ENCODE measurements around the gene PCSK4. TPM values are rescaled to one million over a fixed set of nuclear protein-coding genes. Genes with fewer than 3 reads are reported as not detected.

Gene PCSK4
- total RNA-seq, 5 donors from 2014 or later (not counting 1 experiment from before 2014, with no cell fraction given) = 5.2 to 9.8 (median 5.6) TPM

- peak overlapping the region in 2 of 3 donors; percentile 7 to 39 for H3K4me3 Mint-ChIP-seq
- no peak overlapping the region for H3K4me3 ChIP-seq (ENCODE audit: control insufficient read depth in 1 of 2, extremely low read depth in 1 of 2, low read length in 1 of 2)
- H3K4me1 Mint-ChIP-seq = peaks cover 15 to 39% (median 22%) of the 10 kb centered on the region in 3 donors
- H3K4me1 ChIP-seq (ENCODE audit: control insufficient read depth in 1 of 2, extremely low read depth in 1 of 2, insufficient read depth in 2 of 2, low read length in 2 of 2) = peaks cover 6 to 53% of the 10 kb centered on the region in 2 experiments
- peak overlapping the region in 1 of 2 donors; percentile 79 for H3K27ac Mint-ChIP-seq
- 54% methylated on average over 22 of the region's 22 CpGs for WGBS (ENCODE audit: insufficient coverage)
- H3K27me3 ChIP-seq (replicated peaks in 1 of 2; ENCODE audit: control insufficient read depth in 2 of 2, extremely low read depth in 1 of 2, insufficient read depth in 2 of 2, low read length in 1 of 2) = peaks cover 10 to 93% of the 10 kb centered on the region in 2 experiments
- no peaks in the 10 kb centered on the region for H3K36me3 Mint-ChIP-seq
- DNase-seq = no peak
- no peaks in the 10 kb centered on the region for H3K36me3 ChIP-seq (ENCODE audit: control insufficient read depth in 2 of 2, extremely low read depth in 1 of 2, insufficient read depth in 1 of 2, low read length in 1 of 2)
- ChIA-PET POLR2A (interaction anchor here in 1 of 2 donors (0.6 kb wide), 1 partner anchor 339 kb away, joined by 5 read pairs; no protein-coding TSS in a partner anchor), CTCF (interaction anchor here in 1 of 2 donors (0.6 kb wide), 2 partner anchors 49 to 823 kb away, joined by 3 to 5 read pairs; no protein-coding TSS in a partner anchor)
- H3K27ac ChIP-seq (ENCODE audit: low read length) = no peak overlapping the region
- no peak for ATAC-seq (replicated peaks in 1 of 4)
- peaks cover 43 to 68% of the 10 kb centered on the region in 2 donors for H3K27me3 Mint-ChIP-seq
- H3K9me3 Mint-ChIP-seq = no peaks in the 10 kb centered on the region
- no peaks in the 10 kb centered on the region for H3K9me3 ChIP-seq
Observed at GRCh38 chr19:1450735-1451731, 39.1 kb downstream of the PCSK4 start.

GRCh38 chr19:1449467-1450442 lies 40.4 kb downstream of the PCSK4 start, which contains the start of gene APC2:
TSS of gene APC2 (plus strand) at chr19:1450121. CDS start at chr19:1453002, 2,881 bp downstream.
- Histone ChIP-seq H3K36me3 (ENCODE audit: control insufficient read depth in 2 of 2, extremely low read depth in 1 of 2, insufficient read depth in 1 of 2, low read length in 1 of 2) (no peaks in the 10 kb centered on the region), H3K9me3 (no peaks in the 10 kb centered on the region), H3K4me3 (ENCODE audit: control insufficient read depth in 1 of 2, extremely low read depth in 1 of 2, low read length in 1 of 2) (peak within 1 kb of the TSS in 1 of 2 donors; percentile 44), H3K27me3 (replicated peaks in 1 of 2; ENCODE audit: control insufficient read depth in 2 of 2, extremely low read depth in 1 of 2, insufficient read depth in 2 of 2, low read length in 1 of 2) (peaks cover 10 to 87% of the 10 kb centered on the region in 2 experiments), H3K4me1 (ENCODE audit: control insufficient read depth in 1 of 2, extremely low read depth in 1 of 2, insufficient read depth in 2 of 2, low read length in 2 of 2) (peaks cover 2 to 51% of the 10 kb centered on the region in 2 experiments), H3K27ac (ENCODE audit: low read length) (no peak within 1 kb of the TSS)
- DNase-seq = peak in 7 of 35 experiments; percentile 22 to 56 (median 32)
- peaks cover 37 to 62% of the 10 kb centered on the region in 2 donors for H3K27me3 Mint-ChIP-seq
- ChIA-PET POLR2A (interaction anchor here in 1 of 2 donors (0.5 kb wide), 1 partner anchor 74 kb away, joined by 4 read pairs; the partner anchor contains the start of gene PLK5), CTCF (interaction anchor here in 1 of 2 donors (0.6 kb wide), 1 partner anchor 48 kb away, joined by 3 read pairs; no protein-coding TSS in a partner anchor)
- peaks cover 7 to 36% (median 17%) of the 10 kb centered on the region in 3 donors for H3K4me1 Mint-ChIP-seq
- ATAC-seq (replicated peaks in 1 of 4) = peak in 2 of 4 experiments; percentile 11 to 33
- peak within 1 kb of the TSS in 1 of 2 donors; percentile 79 for H3K27ac Mint-ChIP-seq
- under 1% methylated on average over 56 of the region's 74 CpGs for WGBS (ENCODE audit: insufficient coverage)
- H3K9me3 Mint-ChIP-seq = no peaks in the 10 kb centered on the region
- H3K36me3 Mint-ChIP-seq = no peaks in the 10 kb centered on the region
- peak within 1 kb of the TSS in 2 of 3 donors; percentile 28 to 46 for H3K4me3 Mint-ChIP-seq

GRCh38 chr19:1447944-1448343 lies 42.2 kb downstream of the PCSK4 start:
- CTCF ChIA-PET = no interaction called here
- POLR2A ChIA-PET = interaction anchor here in 1 of 2 donors (0.5 kb wide), 1 partner anchor 14 kb away, joined by 8 read pairs; no protein-coding TSS in a partner anchor
- Histone ChIP-seq H3K27me3 (replicated peaks in 1 of 2; ENCODE audit: control insufficient read depth in 2 of 2, extremely low read depth in 1 of 2, insufficient read depth in 2 of 2, low read length in 1 of 2) (peaks cover 8 to 69% of the 10 kb centered on the region in 2 experiments), H3K4me1 (ENCODE audit: control insufficient read depth in 1 of 2, extremely low read depth in 1 of 2, insufficient read depth in 2 of 2, low read length in 2 of 2) (peaks cover 2 to 54% of the 10 kb centered on the region in 2 experiments), H3K4me3 (ENCODE audit: control insufficient read depth in 1 of 2, extremely low read depth in 1 of 2, low read length in 1 of 2) (no peak overlapping the region), H3K27ac (ENCODE audit: low read length) (no peak overlapping the region), H3K9me3 (no peaks in the 10 kb centered on the region), H3K36me3 (ENCODE audit: control insufficient read depth in 2 of 2, extremely low read depth in 1 of 2, insufficient read depth in 1 of 2, low read length in 1 of 2) (no peaks in the 10 kb centered on the region)
- H3K4me3 Mint-ChIP-seq = peak overlapping the region in 2 of 3 donors; percentile 24 to 50
- H3K27ac Mint-ChIP-seq = peak overlapping the region in 1 of 2 donors; percentile 19
- peaks cover 7 to 36% (median 18%) of the 10 kb centered on the region in 3 donors for H3K4me1 Mint-ChIP-seq
- no peaks in the 10 kb centered on the region for H3K9me3 Mint-ChIP-seq
- H3K36me3 Mint-ChIP-seq = no peaks in the 10 kb centered on the region
- H3K27me3 Mint-ChIP-seq = peaks cover 31 to 50% of the 10 kb centered on the region in 2 donors
- no peak for DNase-seq
- ATAC-seq (replicated peaks in 1 of 4) = no peak
- WGBS (ENCODE audit: insufficient coverage) = 65% methylated on average over 5 of the region's 9 CpGs

- H3K4me3 ChIP-seq (ENCODE audit: control insufficient read depth in 1 of 2, extremely low read depth in 1 of 2, low read length in 1 of 2) = no peak overlapping the region
- peak overlapping the region in 1 of 2 donors; percentile 55 for H3K27ac Mint-ChIP-seq
- H3K4me3 Mint-ChIP-seq = peak overlapping the region; percentile 28 to 50 (median 34)
- peaks cover 8 to 64% of the 10 kb centered on the region in 2 experiments for H3K27me3 ChIP-seq (replicated peaks in 1 of 2; ENCODE audit: control insufficient read depth in 2 of 2, extremely low read depth in 1 of 2, insufficient read depth in 2 of 2, low read length in 1 of 2)
- no peak overlapping the region for H3K27ac ChIP-seq (ENCODE audit: low read length)
- H3K9me3 Mint-ChIP-seq = no peaks in the 10 kb centered on the region
- ATAC-seq (replicated peaks in 1 of 4) (no peak), DNase-seq (no peak)
- 31% methylated on average over 4 of the region's 4 CpGs for WGBS (ENCODE audit: insufficient coverage)
- H3K27me3 Mint-ChIP-seq = peaks cover 29 to 46% of the 10 kb centered on the region in 2 donors
- peaks cover 2 to 50% of the 10 kb centered on the region in 2 experiments for H3K4me1 ChIP-seq (ENCODE audit: control insufficient read depth in 1 of 2, extremely low read depth in 1 of 2, insufficient read depth in 2 of 2, low read length in 2 of 2)
- CTCF ChIA-PET = no interaction called here
- no peaks in the 10 kb centered on the region for H3K36me3 ChIP-seq (ENCODE audit: control insufficient read depth in 2 of 2, extremely low read depth in 1 of 2, insufficient read depth in 1 of 2, low read length in 1 of 2)
- H3K9me3 ChIP-seq = no peaks in the 10 kb centered on the region
- POLR2A ChIA-PET = interaction anchor here in 1 of 2 donors (0.5 kb wide), 1 partner anchor 15 kb away, joined by 8 read pairs; no protein-coding TSS in a partner anchor
- peaks cover 3% of the 10 kb centered on the region for H3K36me3 Mint-ChIP-seq
- peaks cover 7 to 36% (median 18%) of the 10 kb centered on the region in 3 donors for H3K4me1 Mint-ChIP-seq
Observed at GRCh38 chr19:1447504-1447903, 42.6 kb downstream of the PCSK4 start.

- peaks cover 3 to 4% of the 10 kb centered on the region in 2 donors for H3K36me3 ChIP-seq (ENCODE audit: control insufficient read depth in 2 of 2, extremely low read depth in 1 of 2, insufficient read depth in 1 of 2, low read length in 1 of 2)
- Mint-ChIP-seq H3K27me3 (peaks cover 27 to 45% of the 10 kb centered on the region in 2 donors), H3K27ac (no peak overlapping the region), H3K36me3 (peaks cover 5% of the 10 kb centered on the region), H3K4me3 (peak overlapping the region in 2 of 3 donors; percentile 34 to 50), H3K9me3 (no peaks in the 10 kb centered on the region), H3K4me1 (peaks cover 9 to 39% (median 19%) of the 10 kb centered on the region in 3 donors)
- POLR2A ChIA-PET = no interaction called here
- H3K9me3 ChIP-seq = no peaks in the 10 kb centered on the region
- peaks cover 2 to 50% of the 10 kb centered on the region in 2 experiments for H3K4me1 ChIP-seq (ENCODE audit: control insufficient read depth in 1 of 2, extremely low read depth in 1 of 2, insufficient read depth in 2 of 2, low read length in 2 of 2)
- H3K27ac ChIP-seq (ENCODE audit: low read length) = no peak overlapping the region
- DNase-seq (peak in 6 of 35 experiments; percentile 21 to 61 (median 35)), ATAC-seq (replicated peaks in 1 of 4) (no peak)
- WGBS (ENCODE audit: insufficient coverage) = 4% methylated on average over 57 of the region's 63 CpGs
- no peak overlapping the region for H3K4me3 ChIP-seq (ENCODE audit: control insufficient read depth in 1 of 2, extremely low read depth in 1 of 2, low read length in 1 of 2)
- H3K27me3 ChIP-seq (replicated peaks in 1 of 2; ENCODE audit: control insufficient read depth in 2 of 2, extremely low read depth in 1 of 2, insufficient read depth in 2 of 2, low read length in 1 of 2) = peaks cover 5 to 58% of the 10 kb centered on the region in 2 experiments
- CTCF ChIA-PET = no interaction called here
Observed at GRCh38 chr19:1446713-1447481, 43.3 kb downstream of the PCSK4 start.
